ENCODE data around the gene MANBA. TPM values are rescaled to one million over a fixed set of nuclear protein-coding genes. Genes with fewer than 3 reads are reported as not detected.
"Not testable (repeated sequence)": the region's sequence is repeated elsewhere in the genome, so short reads cannot be mapped to it uniquely, and the experiment has no call there.

MANBA gene
- total RNA-seq, 2 experiments from 2014 or later, result 13.6 to 14.5 TPM

DNA sequence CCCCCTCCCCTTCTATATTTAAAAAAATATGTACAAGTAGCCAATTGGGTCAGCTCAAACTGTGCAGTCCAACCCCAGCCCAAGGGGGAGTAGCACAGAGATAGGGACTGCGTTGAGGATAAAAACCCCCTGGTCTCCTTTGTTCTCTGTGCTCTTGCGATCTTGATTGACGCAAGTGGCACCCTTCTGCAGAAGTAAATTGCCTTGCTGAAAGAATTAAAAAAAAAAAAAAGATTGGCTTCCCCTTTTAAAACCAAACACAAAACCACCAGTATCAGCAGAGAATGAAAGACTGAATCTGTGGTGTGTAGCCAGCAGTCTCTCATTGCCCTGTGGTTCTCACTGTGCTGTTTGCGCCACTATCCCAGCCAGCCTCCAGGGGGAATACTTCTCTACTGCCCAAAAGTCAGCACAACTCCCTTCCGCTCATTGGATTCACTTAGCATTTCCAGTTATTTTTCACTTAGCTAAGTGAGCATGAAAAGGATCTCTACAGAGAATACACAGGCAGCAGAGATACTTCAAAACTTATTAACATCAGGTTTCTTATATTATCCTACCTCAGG lies 29.7 kb downstream of the MANBA start:
- H3K27ac Mint-ChIP-seq, result no peak overlapping the region
- peaks cover 12% of the 10 kb centered on the region for H3K9me3 Mint-ChIP-seq
- DNase-seq, result no peak
- no peak overlapping the region for H3K4me3 Mint-ChIP-seq
- peaks cover 24% of the 10 kb centered on the region for H3K36me3 Mint-ChIP-seq (ENCODE audit: low read depth)
- POLR2A ChIA-PET, result no interaction called here
- H3K27me3 Mint-ChIP-seq, result no peaks in the 10 kb centered on the region
- peaks cover 16% of the 10 kb centered on the region for H3K4me1 Mint-ChIP-seq
- CTCF ChIA-PET, result interaction anchor here (0.6 to 1.0 kb wide), 2 partner anchors 13 to 388 kb away, joined by 3 read pairs; no protein-coding TSS in a partner anchor

DNA sequence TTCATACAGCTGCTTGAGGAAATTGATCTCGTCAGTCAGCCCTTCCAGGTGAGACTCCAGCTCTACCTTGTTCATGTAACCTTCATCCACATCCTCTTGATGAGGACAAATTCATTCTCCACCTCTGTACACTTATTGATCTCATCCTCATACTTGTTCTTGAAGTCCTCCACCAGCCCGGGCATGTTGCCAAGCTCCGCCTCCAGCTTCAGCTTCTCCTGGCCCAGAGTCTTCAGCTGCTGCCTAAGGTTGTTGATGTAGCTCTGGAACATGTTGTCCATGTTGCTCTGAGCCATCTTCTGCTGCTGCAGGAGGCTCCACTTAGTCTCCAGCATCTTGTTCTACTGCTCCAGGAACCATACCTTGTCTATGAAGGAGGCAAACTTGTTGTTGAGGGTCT lies 31.3 kb downstream of the MANBA start:
- CTCF ChIA-PET, POLR2A ChIA-PET, H3K4me3 Mint-ChIP-seq, H3K27ac Mint-ChIP-seq, DNase-seq, H3K4me1 Mint-ChIP-seq, H3K27me3 Mint-ChIP-seq: not testable (repeated sequence)
- Mint-ChIP-seq H3K36me3 (ENCODE audit: low read depth) (peaks cover 24% of the 10 kb centered on the region), H3K9me3 (peaks cover 12% of the 10 kb centered on the region)

DNA sequence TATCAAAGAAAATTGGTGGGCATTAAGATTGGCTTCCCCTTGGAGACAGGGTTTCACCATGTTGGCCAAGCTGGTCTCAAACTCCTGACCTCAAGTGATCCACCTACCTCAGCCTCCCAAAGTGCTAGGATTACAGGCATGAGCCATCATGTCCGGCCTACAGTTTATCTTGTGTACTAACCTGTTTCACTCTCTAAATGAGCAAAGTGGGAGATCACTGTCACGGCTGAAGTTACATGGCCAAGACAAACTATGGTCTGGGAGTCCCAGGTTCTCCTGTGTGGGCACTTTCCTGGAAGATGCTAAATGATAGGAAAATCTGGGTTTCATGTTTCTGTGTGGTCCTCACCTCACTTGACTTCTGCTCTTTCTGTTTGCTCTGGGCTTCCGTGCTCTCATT lies 33.8 kb downstream of the MANBA start:
- not testable (repeated sequence) for DNase-seq

DNA sequence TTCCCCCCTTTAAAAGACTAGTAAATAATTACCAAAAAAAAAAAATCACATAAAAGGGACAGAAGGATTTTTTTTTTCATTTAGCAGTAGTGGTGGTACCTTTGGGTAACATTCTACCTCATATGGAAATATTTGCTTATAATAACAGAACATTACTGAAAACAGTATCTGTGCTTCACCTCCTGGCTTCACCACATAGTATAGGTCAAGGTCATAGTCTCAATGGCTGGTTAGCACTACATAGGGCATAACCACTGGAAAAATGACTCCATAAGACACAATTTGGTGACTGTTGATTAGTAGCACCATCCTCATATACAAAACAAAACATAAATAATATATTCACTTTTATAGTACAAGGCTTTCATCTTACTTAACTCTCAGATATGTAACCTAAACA lies 34.7 kb downstream of the MANBA start:
- Mint-ChIP-seq H3K27ac (no peak overlapping the region), H3K4me3 (no peak overlapping the region), H3K4me1 (peaks cover 2% of the 10 kb centered on the region), H3K36me3 (ENCODE audit: low read depth) (peaks cover 21% of the 10 kb centered on the region), H3K27me3 (no peaks in the 10 kb centered on the region), H3K9me3 (peaks cover 9% of the 10 kb centered on the region)
- POLR2A ChIA-PET, result no interaction called here
- CTCF ChIA-PET, result no interaction called here
- DNase-seq, result no peak

More for the DNA sequence above, 33.8 kb downstream of the MANBA start:
- Mint-ChIP-seq H3K9me3 (peaks cover 12% of the 10 kb centered on the region), H3K36me3 (ENCODE audit: low read depth) (peaks cover 24% of the 10 kb centered on the region)
- POLR2A ChIA-PET, CTCF ChIA-PET, H3K4me1 Mint-ChIP-seq, H3K27ac Mint-ChIP-seq, H3K4me3 Mint-ChIP-seq, H3K27me3 Mint-ChIP-seq: not testable (repeated sequence)

DNA sequence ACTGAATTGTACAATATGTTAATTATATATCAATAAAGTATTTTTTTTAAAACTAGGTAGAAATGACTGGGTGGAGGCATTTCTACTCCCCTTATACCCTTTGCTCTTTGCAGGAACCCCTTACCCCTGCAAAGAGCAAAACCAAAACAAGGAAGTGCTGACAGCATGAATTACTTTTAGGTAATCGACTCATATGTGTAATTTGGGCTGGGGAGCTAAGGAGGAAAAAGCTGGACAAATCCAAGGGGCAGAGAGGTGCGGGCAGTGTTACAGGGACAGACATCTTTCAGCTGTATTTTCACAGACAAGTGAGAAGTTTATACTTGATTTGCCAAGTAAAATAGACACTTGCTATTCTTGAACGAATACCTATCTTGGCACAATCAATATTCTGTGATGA lies 35.5 kb downstream of the MANBA start:
- no peak for DNase-seq
- Mint-ChIP-seq H3K4me3 (no peak overlapping the region), H3K36me3 (ENCODE audit: low read depth) (peaks cover 15% of the 10 kb centered on the region), H3K27me3 (no peaks in the 10 kb centered on the region), H3K27ac (no peak overlapping the region), H3K4me1 (peaks cover 2% of the 10 kb centered on the region), H3K9me3 (peaks cover 3% of the 10 kb centered on the region)
- ChIA-PET POLR2A (no interaction called here), CTCF (no interaction called here)

DNA sequence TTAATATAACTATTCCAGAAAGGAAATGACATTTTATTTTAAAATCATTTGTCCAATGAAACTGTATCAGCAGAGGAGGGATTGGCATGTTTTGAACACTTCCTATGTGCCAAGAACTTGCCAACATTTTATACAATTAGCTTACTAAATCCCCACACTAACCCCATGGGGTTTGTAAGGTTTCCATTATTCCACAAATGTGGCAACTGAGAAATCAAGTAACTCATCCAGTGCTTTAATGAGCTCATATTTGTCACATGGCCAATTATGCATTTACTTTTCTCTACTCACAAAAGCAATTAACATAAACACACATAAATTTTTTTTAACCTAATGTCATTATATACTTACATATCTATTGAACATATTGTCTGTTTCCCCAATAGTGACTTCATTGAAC lies 37.3 kb downstream of the MANBA start:
- no peak for DNase-seq
- Mint-ChIP-seq H3K27me3 (no peaks in the 10 kb centered on the region), H3K9me3 (peaks cover 8% of the 10 kb centered on the region), H3K4me1 (peaks cover 7% of the 10 kb centered on the region), H3K27ac (no peak overlapping the region), H3K4me3 (no peak overlapping the region), H3K36me3 (ENCODE audit: low read depth) (peaks cover 22% of the 10 kb centered on the region)
- POLR2A ChIA-PET, result no interaction called here
- CTCF ChIA-PET, result no interaction called here

DNA sequence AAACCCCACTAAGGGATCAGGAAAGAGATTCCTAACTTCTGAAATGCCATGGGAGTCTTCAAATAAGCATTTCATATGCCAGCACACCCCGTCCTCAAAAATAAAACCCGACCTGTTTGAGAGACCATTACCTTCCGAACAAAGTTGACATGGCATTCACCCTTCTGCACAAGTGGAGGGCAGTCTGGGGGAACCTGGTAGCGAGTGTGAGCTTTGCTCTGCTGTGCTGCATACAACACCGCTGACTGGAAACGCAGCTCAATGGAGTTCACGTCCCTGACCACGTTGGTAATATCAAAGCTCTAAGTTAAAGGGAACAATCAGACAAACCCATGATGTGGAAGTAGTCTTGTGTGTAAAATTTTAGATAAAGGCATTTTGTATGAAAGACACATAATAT lies 38.0 kb downstream of the MANBA start:
- peaks cover 10% of the 10 kb centered on the region for H3K4me1 Mint-ChIP-seq
- H3K4me3 Mint-ChIP-seq, result no peak overlapping the region
- H3K27ac Mint-ChIP-seq, result no peak overlapping the region
- H3K36me3 Mint-ChIP-seq (ENCODE audit: low read depth), result peaks cover 30% of the 10 kb centered on the region
- ChIA-PET POLR2A (no interaction called here), CTCF (no interaction called here)
- DNase-seq, result no peak
- H3K27me3 Mint-ChIP-seq, result no peaks in the 10 kb centered on the region
- H3K9me3 Mint-ChIP-seq, result peaks cover 8% of the 10 kb centered on the region

DNA sequence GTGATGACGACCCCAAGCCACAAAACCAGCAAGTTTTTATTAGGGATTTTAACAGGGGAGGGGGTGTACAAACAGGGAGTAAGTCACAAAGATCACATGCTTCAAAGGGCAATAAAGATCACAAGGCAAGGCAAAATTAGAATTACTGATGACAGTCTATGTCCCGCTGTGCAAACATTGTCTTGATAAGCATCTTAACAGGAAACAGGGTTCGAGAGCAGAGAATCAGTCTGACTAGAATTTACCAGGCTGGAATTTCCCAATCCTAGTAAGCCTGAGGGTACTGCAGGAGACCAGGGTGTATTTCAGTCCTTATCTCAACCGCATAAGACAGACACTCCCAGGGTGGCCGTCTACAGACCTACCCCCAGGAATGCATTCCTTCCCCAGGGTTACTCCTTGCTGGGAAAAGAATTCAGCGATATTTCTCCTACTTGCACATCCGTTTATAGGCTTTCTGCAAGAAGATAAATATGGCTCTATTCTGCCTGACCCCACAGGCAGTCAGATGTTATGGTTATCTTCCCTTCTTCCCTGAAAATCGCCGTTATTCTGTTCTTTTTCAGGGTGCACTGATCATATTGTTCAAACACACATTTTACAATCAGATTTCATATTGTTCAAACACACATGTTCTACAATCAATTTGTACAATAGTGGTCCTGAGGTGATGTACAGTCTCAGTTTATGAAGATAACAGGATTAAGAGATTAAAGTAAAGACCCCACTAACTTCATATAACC lies 41.8 kb downstream of the MANBA start:
- H3K9me3 Mint-ChIP-seq, H3K27me3 Mint-ChIP-seq, H3K27ac Mint-ChIP-seq, POLR2A ChIA-PET, H3K4me1 Mint-ChIP-seq, CTCF ChIA-PET, DNase-seq, H3K4me3 Mint-ChIP-seq: not testable (repeated sequence)
- H3K36me3 Mint-ChIP-seq (ENCODE audit: low read depth), result peaks cover 30% of the 10 kb centered on the region

DNA sequence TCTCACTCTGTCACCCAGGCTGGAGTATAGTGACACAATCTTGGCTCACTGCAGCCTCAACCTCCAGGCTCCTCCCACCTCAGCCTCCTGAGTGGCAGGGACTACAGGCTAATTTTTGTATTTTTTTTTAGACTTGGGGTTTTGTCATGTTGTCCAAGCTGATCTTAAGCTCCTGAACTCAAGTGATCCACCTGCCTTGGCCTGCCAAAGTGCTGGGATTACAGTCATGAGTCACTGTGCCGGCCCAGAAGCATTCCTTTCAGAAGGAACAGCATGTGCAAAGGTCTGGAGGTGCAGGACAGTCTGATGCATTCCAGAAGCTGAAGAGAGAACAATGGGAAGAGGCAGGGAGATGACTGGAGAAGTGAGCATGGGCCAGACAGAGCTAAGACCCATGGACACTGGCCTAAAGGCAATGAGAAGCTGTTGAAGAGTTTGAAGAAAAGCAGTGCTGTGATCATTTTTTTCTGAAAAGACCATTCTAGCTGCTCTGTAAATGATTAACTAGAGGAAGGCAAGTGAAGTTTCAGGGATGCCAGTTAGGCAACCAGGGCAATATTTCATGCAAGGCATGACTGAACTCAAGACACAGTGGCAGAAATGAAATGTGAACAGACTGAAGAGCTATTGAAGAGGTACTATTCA lies 43.2 kb downstream of the MANBA start:
- DNase-seq, result no peak
- peaks cover 24% of the 10 kb centered on the region for H3K36me3 Mint-ChIP-seq (ENCODE audit: low read depth)
- H3K9me3 Mint-ChIP-seq, result peaks cover 8% of the 10 kb centered on the region
- H3K27ac Mint-ChIP-seq, result no peak overlapping the region
- CTCF ChIA-PET, result interaction anchor here (1.2 kb wide), 1 partner anchor 14 kb away, joined by 3 read pairs; no protein-coding TSS in a partner anchor
- no peak overlapping the region for H3K4me3 Mint-ChIP-seq
- peaks cover 8% of the 10 kb centered on the region for H3K4me1 Mint-ChIP-seq
- POLR2A ChIA-PET, result no interaction called here
- H3K27me3 Mint-ChIP-seq, result no peaks in the 10 kb centered on the region

DNA sequence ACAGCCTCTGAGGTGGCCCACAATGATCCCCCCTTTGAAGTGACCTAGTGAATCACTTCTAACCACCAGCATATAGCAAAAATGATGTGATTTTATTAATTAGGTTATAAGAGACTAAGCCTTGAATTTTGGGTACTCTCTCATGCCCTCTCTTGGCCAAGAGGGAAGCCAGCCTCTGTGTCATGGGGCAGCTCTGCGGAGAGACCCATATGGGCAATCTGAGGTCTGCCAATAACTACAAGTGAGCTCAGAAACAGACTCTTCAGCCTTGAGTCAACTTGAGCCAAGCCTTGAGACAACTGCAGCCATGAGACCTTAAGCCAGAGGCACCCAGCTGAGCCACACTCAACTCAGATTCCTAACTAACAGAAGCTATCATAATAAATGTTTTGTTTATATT lies 45.7 kb downstream of the MANBA start:
- POLR2A ChIA-PET, result no interaction called here
- peaks cover 8% of the 10 kb centered on the region for H3K4me1 Mint-ChIP-seq
- H3K27ac Mint-ChIP-seq, result no peak overlapping the region
- H3K4me3 Mint-ChIP-seq, result no peak overlapping the region
- DNase-seq, result no peak
- CTCF ChIA-PET, result no interaction called here
- peaks cover 8% of the 10 kb centered on the region for H3K9me3 Mint-ChIP-seq
- peaks cover 28% of the 10 kb centered on the region for H3K36me3 Mint-ChIP-seq (ENCODE audit: low read depth)
- no peaks in the 10 kb centered on the region for H3K27me3 Mint-ChIP-seq

DNA sequence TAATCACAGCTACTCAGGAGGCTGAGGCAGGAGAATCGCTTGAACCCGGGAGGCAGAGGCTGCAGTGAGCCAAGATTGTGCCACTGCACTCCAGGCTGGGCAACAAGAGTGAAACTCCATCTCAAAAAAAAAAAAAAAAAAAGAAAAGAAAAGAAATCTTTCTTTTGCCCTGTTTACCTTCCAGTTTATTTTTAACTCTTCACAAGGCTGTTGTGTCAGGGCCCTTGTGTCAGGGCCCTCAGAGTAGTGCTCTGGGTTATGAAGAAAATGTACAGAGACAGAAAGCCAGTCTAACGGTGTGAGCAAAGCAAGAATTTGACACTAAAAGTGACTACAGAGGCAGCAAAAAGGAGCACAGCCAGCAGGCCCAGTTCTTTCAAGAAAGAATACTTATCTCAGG lies 47.0 kb downstream of the MANBA start:
- CTCF ChIA-PET, result interaction anchor here (0.8 kb wide), 1 partner anchor 22 kb away, joined by 3 read pairs; no protein-coding TSS in a partner anchor
- DNase-seq, H3K9me3 Mint-ChIP-seq, H3K4me3 Mint-ChIP-seq, POLR2A ChIA-PET, H3K4me1 Mint-ChIP-seq, H3K27me3 Mint-ChIP-seq, H3K27ac Mint-ChIP-seq: not testable (repeated sequence)
- peaks cover 17% of the 10 kb centered on the region for H3K36me3 Mint-ChIP-seq (ENCODE audit: low read depth)

DNA sequence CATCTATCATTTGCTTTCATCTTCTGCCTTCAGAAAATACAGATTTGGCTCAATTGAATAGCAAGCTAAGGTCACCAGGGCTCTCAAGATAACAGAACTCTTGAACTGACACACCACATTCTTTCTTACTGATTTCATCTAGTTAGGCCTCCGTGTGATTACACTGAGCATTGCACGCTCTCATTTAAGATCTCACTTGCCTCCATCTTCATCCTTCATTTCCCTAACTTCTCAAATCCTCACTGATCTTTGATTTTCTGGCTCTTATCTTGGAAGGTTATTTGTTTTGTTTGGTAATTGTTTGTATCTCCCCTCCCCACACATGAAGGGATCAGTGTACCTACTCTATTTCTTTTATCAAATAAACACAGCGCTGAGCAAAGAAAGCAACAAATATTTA lies 47.7 kb downstream of the MANBA start:
- POLR2A ChIA-PET, result no interaction called here
- Mint-ChIP-seq H3K9me3 (no peaks in the 10 kb centered on the region), H3K27ac (no peak overlapping the region), H3K27me3 (no peaks in the 10 kb centered on the region), H3K4me1 (no peaks in the 10 kb centered on the region), H3K36me3 (ENCODE audit: low read depth) (peaks cover 13% of the 10 kb centered on the region), H3K4me3 (no peak overlapping the region)
- CTCF ChIA-PET, result no interaction called here
- DNase-seq, result no peak

DNA sequence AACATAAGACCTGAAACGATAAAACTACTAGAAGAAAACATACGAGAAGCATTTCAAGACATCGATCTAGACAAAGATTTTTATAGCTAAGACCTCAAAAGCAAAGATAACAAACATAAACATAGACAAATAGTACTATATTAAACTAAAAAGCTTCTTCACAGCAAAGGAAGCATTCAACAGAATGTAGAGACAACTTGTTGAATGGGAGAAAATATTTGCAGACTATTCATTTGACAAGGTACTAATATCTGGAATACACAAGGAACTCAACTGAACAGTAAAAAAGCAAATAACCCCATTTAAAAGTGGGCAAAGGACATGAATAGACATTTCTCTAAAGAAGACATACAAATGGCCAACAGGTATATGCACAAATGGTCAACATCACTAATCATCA lies 49.8 kb downstream of the MANBA start:
- Mint-ChIP-seq H3K27ac (no peak overlapping the region), H3K4me1 (no peaks in the 10 kb centered on the region), H3K27me3 (no peaks in the 10 kb centered on the region), H3K36me3 (ENCODE audit: low read depth) (peaks cover 14% of the 10 kb centered on the region), H3K9me3 (no peaks in the 10 kb centered on the region), H3K4me3 (no peak overlapping the region)
- CTCF ChIA-PET, result no interaction called here
- DNase-seq, result no peak
- POLR2A ChIA-PET, result no interaction called here

DNA sequence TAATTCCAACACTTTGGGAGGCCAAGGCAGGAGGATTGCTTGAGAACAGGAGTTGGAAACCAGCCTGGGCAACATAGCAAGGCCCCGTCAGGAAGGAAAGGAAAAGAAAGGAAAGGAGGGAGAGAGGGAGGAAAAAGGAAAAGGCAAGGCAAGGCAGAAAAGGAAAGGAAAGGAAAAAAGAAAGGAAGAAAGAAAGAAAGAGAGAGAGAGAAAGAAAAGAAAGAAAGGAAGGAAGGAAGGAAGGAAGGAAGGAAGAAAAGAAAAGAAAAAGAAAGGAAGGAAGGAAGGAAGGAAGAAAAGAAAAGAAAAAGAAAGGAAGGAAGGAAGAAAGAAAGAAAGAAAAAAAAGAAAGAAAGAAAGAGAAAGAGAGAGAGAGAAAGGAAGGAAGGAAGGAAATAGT lies 51.7 kb downstream of the MANBA start:
- CTCF ChIA-PET, H3K27ac Mint-ChIP-seq: not testable (repeated sequence)

More for the DNA sequence above, 51.7 kb downstream of the MANBA start:
- POLR2A ChIA-PET, H3K4me1 Mint-ChIP-seq, H3K4me3 Mint-ChIP-seq, DNase-seq, H3K9me3 Mint-ChIP-seq, H3K27me3 Mint-ChIP-seq: not testable (repeated sequence)
- H3K36me3 Mint-ChIP-seq (ENCODE audit: low read depth), result peaks cover 15% of the 10 kb centered on the region
